KMS-11 (cell line): ENCODE data around the gene CTIF.

Experiments
- H2AFZ ChIP-seq: fragments of 200-600 bp; sonication (generic); 2 replicates; pipeline ENCODE4 v1.6.1; 2016; ENCODE audit warnings: antibody characterized with exemption, mixed run types, low read depth
- H3K27ac ChIP-seq: fragments of 200-600 bp; sonication (generic); 2 replicates; pipeline ENCODE4 v1.6.1; 2016; ENCODE audit warnings: mild to moderate bottlenecking, mixed run types
- H3K27me3 ChIP-seq: fragments of 200-600 bp; sonication (generic); 2 replicates; pipeline ENCODE4 v1.6.1; 2017; ENCODE audit warnings: mild to moderate bottlenecking, low read depth, mixed run types, moderate library complexity; ENCODE audit not compliant: insufficient read depth
- H3K36me3 ChIP-seq: fragments of 200-600 bp; sonication (generic); 2 replicates; pipeline ENCODE4 v1.6.1; 2017; ENCODE audit warnings: mild to moderate bottlenecking, mixed run types; ENCODE audit not compliant: insufficient read depth
- H3K4me1 ChIP-seq: fragments of 200-600 bp; sonication (generic); 2 replicates; pipeline ENCODE4 v1.6.1; 2016; ENCODE audit warnings: mild to moderate bottlenecking, low read depth, mixed run types; ENCODE audit not compliant: poor library complexity, severe bottlenecking
- H3K4me2 ChIP-seq: fragments of 200-600 bp; sonication (generic); 2 replicates; pipeline ENCODE4 v1.7.0; 2016; ENCODE audit warnings: mild to moderate bottlenecking, mixed run types
- H3K4me3 ChIP-seq: fragments of 200-600 bp; sonication (generic); IDR thresholded peaks from 2 replicates; pipeline ENCODE4 v1.6.1; 2017; ENCODE audit warnings: low read depth, low read length, mixed read lengths; ENCODE audit not compliant: insufficient read depth
- H3K79me2 ChIP-seq: fragments of 200-600 bp; sonication (generic); 2 replicates; pipeline ENCODE4 v1.6.1; 2016; ENCODE audit warnings: low read depth, mixed run types; ENCODE audit not compliant: insufficient read depth
- H3K9ac ChIP-seq: fragments of 200-600 bp; sonication (generic); 2 replicates; pipeline ENCODE4 v1.6.1; 2016; ENCODE audit warnings: mild to moderate bottlenecking, mixed run types
- H4K20me1 ChIP-seq: fragments of 200-600 bp; sonication (generic); 2 replicates; pipeline ENCODE4 v1.6.1; 2016; ENCODE audit warnings: mild to moderate bottlenecking, mixed run types; ENCODE audit not compliant: insufficient read depth
- CTCF ChIP-seq: fragments of 200-600 bp; sonication (generic); conservative IDR thresholded peaks from 2 replicates; pipeline ENCODE4 v1.6.1; 2017; ENCODE audit warnings: low read depth, mild to moderate bottlenecking, antibody characterized with exemption, low read length, moderate library complexity, mixed read lengths

The CTIF gene

GRCh38 chr18:48763719-48764100 is 224.9 kb downstream of the CTIF start:
- no peaks in the 10 kb centered on the region for H3K27me3 ChIP-seq
- H2AFZ ChIP-seq, result no peak overlapping the region
- H3K9ac ChIP-seq, result no peak overlapping the region
- H3K27ac ChIP-seq, result no peak overlapping the region
- no peaks in the 10 kb centered on the region for H3K4me1 ChIP-seq
- H3K4me3 ChIP-seq, result no peak overlapping the region
- H3K36me3 ChIP-seq, result no peaks in the 10 kb centered on the region; the same call in 1 of the 2 replicates
- no peak for TF ChIP-seq CTCF
- no peak overlapping the region for H3K4me2 ChIP-seq
- H4K20me1 ChIP-seq, result no peaks in the 10 kb centered on the region
- no peaks in the 10 kb centered on the region for H3K79me2 ChIP-seq

- TF ChIP-seq CTCF, result no peak
- H4K20me1 ChIP-seq, result no peaks in the 10 kb centered on the region
- H3K4me2 ChIP-seq, result no peak overlapping the region
- H3K27me3 ChIP-seq, result no peaks in the 10 kb centered on the region
- no peak overlapping the region for H3K4me3 ChIP-seq
- H3K9ac ChIP-seq, result no peak overlapping the region
- H3K79me2 ChIP-seq, result no peaks in the 10 kb centered on the region
- no peaks in the 10 kb centered on the region for H3K4me1 ChIP-seq
- H3K27ac ChIP-seq, result no peak overlapping the region
- H3K36me3 ChIP-seq, result no peaks in the 10 kb centered on the region; the same call in 1 of the 2 replicates
- no peak overlapping the region for H2AFZ ChIP-seq
Observed at GRCh38 chr18:48765053-48765452, 226.2 kb downstream of the CTIF start.

GRCh38 chr18:48766026-48766425 is 227.2 kb downstream of the CTIF start:
- Histone ChIP-seq H3K27me3 (no peaks in the 10 kb centered on the region), H3K4me2 (no peak overlapping the region), H3K9ac (no peak overlapping the region), H4K20me1 (no peaks in the 10 kb centered on the region), H3K27ac (no peak overlapping the region), H3K4me1 (no peaks in the 10 kb centered on the region), H3K36me3 (no peaks in the 10 kb centered on the region; the same call in 1 of the 2 replicates), H3K79me2 (no peaks in the 10 kb centered on the region), H3K4me3 (no peak overlapping the region), H2AFZ (no peak overlapping the region)
- no peak for TF ChIP-seq CTCF

GRCh38 chr18:48766487-48766886 is 227.7 kb downstream of the CTIF start:
- H3K27ac ChIP-seq, result no peak overlapping the region
- no peaks in the 10 kb centered on the region for H3K27me3 ChIP-seq
- H3K79me2 ChIP-seq, result no peaks in the 10 kb centered on the region
- H4K20me1 ChIP-seq, result no peaks in the 10 kb centered on the region
- no peak for TF ChIP-seq CTCF
- no peak overlapping the region for H3K4me3 ChIP-seq
- no peaks in the 10 kb centered on the region for H3K4me1 ChIP-seq
- H2AFZ ChIP-seq, result no peak overlapping the region
- H3K4me2 ChIP-seq, result no peak overlapping the region
- no peaks in the 10 kb centered on the region; the same call in 1 of the 2 replicates for H3K36me3 ChIP-seq
- H3K9ac ChIP-seq, result no peak overlapping the region
